Measurements from ENCODE around the gene RCSD1. TPM values are rescaled to one million over a fixed set of nuclear protein-coding genes. Genes with fewer than 3 reads are reported as not detected.

RCSD1 gene
- total and polyA plus RNA-seq, 8 donors = 6.0 to 43.7 (median 19.7) TPM

DNA sequence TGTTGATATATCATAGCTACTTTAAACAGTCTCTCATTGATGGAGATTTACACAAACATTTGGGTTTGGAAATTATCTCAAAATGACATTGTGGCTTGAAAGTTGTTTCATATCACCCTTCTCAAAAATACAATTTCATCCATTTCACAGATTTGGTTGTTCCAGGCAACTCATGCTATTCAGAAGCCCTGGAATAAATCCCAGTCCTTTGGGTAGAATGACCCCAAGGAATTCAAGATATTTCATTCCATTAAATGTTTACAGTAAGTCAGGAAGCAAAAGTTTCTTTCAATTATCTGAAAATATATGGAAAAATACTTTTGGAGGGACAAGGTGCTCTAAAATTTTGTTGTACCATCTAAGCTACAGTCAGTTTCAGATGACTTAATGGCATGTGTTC lies 118.9 kb downstream of the RCSD1 start:
- DNase-seq = no peak
- H3K4me1 ChIP-seq = peaks cover 12 to 90% (median 45%) of the 10 kb centered on the region in 4 donors
- H3K27ac ChIP-seq = peak overlapping the region in 3 of 5 donors; percentile 24 to 35 (median 30)
- H3K9me3 ChIP-seq = no peaks in the 10 kb centered on the region
- intact Hi-C loops (cut with DNase I; ENCODE audit: low total_unique reads) = no loop called here
- no peaks in the 10 kb centered on the region for H3K27me3 ChIP-seq
- H3K36me3 ChIP-seq = no peaks in the 10 kb centered on the region
- H3K4me3 ChIP-seq = no peak overlapping the region
- TF ChIP-seq, protein P1, sequence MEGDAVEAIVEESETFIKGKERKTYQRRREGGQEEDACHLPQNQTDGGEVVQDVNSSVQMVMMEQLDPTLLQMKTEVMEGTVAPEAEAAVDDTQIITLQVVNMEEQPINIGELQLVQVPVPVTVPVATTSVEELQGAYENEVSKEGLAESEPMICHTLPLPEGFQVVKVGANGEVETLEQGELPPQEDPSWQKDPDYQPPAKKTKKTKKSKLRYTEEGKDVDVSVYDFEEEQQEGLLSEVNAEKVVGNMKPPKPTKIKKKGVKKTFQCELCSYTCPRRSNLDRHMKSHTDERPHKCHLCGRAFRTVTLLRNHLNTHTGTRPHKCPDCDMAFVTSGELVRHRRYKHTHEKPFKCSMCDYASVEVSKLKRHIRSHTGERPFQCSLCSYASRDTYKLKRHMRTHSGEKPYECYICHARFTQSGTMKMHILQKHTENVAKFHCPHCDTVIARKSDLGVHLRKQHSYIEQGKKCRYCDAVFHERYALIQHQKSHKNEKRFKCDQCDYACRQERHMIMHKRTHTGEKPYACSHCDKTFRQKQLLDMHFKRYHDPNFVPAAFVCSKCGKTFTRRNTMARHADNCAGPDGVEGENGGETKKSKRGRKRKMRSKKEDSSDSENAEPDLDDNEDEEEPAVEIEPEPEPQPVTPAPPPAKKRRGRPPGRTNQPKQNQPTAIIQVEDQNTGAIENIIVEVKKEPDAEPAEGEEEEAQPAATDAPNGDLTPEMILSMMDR (IDR thresholded peaks at IDR 0.05) = no peak
- TF ChIP-seq POLR2A (IDR thresholded peaks at IDR 0.05) (no peak), POLR2AphosphoS5 (IDR thresholded peaks at IDR 0.05) (no peak), EP300 (IDR thresholded peaks at IDR 0.05) (no peak)

DNA sequence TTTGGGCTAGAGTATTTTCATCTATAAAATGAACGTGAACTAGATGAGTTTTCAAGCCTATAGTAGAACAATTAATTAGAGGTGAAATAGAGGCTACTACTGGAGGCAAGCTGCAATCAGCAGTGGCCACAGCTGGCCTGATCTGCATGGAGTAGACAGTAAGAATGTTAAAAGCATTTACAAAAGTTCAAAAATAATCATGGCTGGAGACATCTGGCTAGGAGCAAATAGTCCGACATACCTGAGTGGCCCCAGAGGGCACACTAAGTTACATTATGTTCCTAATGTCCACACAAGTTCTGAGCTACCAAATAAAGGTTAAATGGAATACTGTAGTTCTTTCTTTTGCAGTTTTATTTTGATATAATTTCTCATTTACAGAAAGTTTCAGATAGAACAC lies 119.7 kb downstream of the RCSD1 start:
- peaks cover 16 to 92% (median 51%) of the 10 kb centered on the region in 4 donors for H3K4me1 ChIP-seq
- no peak for TF ChIP-seq POLR2AphosphoS5 (IDR thresholded peaks at IDR 0.05)
- no peak for TF ChIP-seq EP300 (IDR thresholded peaks at IDR 0.05)
- no peak for TF ChIP-seq POLR2A (IDR thresholded peaks at IDR 0.05)
- TF ChIP-seq, protein P1 (IDR thresholded peaks at IDR 0.05) = no peak
- peak overlapping the region in 4 of 5 donors; percentile 10 to 35 (median 27) for H3K27ac ChIP-seq
- no peak for DNase-seq
- H3K27me3 ChIP-seq = no peaks in the 10 kb centered on the region
- no peaks in the 10 kb centered on the region for H3K36me3 ChIP-seq
- no peaks in the 10 kb centered on the region for H3K9me3 ChIP-seq
- WGBS, 5 donors = 26 to 46% (median 36%) methylated on average over 2 of the region's 2 CpGs
- no peak overlapping the region for H3K4me3 ChIP-seq
- intact Hi-C loops (cut with DNase I; ENCODE audit: low total_unique reads) = no loop called here

DNA sequence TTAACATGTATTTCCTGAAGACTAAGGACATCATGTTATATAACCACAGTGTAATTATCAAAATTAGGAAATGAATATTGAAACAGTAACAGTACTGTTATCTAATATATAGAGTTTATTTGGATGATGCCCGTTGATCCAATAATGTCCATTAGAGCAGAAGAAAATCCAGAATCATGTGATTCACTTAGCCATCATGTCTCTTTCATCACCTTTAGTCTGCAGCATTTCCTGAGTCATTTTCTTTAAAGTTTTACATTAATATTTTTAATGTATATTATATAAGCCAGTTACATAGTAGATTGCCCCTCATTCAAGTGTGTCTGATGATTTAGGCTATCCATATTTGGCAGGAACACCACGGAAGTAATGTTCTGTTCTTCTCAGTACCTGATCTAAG lies 120.6 kb downstream of the RCSD1 start:
- peaks cover 25 to 95% (median 58%) of the 10 kb centered on the region in 4 donors for H3K4me1 ChIP-seq
- peak overlapping the region in 1 of 5 donors; percentile 24 for H3K27ac ChIP-seq
- no peaks in the 10 kb centered on the region for H3K27me3 ChIP-seq
- DNase-seq = no peak
- no peak for TF ChIP-seq EP300 (IDR thresholded peaks at IDR 0.05)
- TF ChIP-seq, protein P1 (IDR thresholded peaks at IDR 0.05) = no peak
- TF ChIP-seq POLR2AphosphoS5 (IDR thresholded peaks at IDR 0.05) = no peak
- TF ChIP-seq POLR2A (IDR thresholded peaks at IDR 0.05) = no peak
- H3K36me3 ChIP-seq = no peaks in the 10 kb centered on the region
- intact Hi-C loops (cut with DNase I; ENCODE audit: low total_unique reads) = no loop called here
- H3K9me3 ChIP-seq = no peaks in the 10 kb centered on the region
- H3K4me3 ChIP-seq = no peak overlapping the region
- WGBS, 5 donors = 76 to 92% (median 83%) methylated on average over 2 of the region's 2 CpGs

DNA sequence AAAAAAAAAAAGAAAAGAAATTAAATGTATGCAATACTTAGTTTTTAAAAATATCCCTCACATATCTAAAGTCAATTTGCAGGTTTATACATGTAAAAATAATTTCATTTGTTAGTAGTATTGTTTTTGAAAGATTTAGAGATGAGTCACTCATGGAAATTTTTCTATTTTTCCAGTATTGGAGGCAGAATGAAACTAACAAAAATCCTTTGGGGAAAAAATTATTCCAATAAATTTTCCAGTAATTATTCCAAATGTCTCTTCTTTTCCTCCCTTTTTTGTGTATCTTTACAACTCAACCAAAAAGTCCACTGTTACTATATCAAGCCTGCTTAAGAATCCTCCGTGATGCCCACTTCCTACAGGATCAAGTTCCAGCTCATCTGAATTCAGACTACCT lies 121.6 kb downstream of the RCSD1 start:
- Histone ChIP-seq H3K27ac (peak overlapping the region in 1 of 5 donors; percentile 85), H3K9me3 (no peaks in the 10 kb centered on the region), H3K4me3 (no peak overlapping the region), H3K4me1 (peaks cover 32 to 100% (median 62%) of the 10 kb centered on the region in 4 donors), H3K27me3 (no peaks in the 10 kb centered on the region), H3K36me3 (no peaks in the 10 kb centered on the region)
- no peak for TF ChIP-seq POLR2A (IDR thresholded peaks at IDR 0.05)
- no peak for TF ChIP-seq POLR2AphosphoS5 (IDR thresholded peaks at IDR 0.05)
- TF ChIP-seq EP300 (IDR thresholded peaks at IDR 0.05) = no peak
- TF ChIP-seq, protein P1 (IDR thresholded peaks at IDR 0.05) = no peak
- WGBS, 5 donors = 80 to 97% (median 90%) methylated on average over 1 of the region's 1 CpG
- no peak for DNase-seq
- intact Hi-C loops (cut with DNase I; ENCODE audit: low total_unique reads) = no loop called here

Data from stomach (tissue), 9 donors.